Measurements from ENCODE around the gene CDC42.

DNA sequence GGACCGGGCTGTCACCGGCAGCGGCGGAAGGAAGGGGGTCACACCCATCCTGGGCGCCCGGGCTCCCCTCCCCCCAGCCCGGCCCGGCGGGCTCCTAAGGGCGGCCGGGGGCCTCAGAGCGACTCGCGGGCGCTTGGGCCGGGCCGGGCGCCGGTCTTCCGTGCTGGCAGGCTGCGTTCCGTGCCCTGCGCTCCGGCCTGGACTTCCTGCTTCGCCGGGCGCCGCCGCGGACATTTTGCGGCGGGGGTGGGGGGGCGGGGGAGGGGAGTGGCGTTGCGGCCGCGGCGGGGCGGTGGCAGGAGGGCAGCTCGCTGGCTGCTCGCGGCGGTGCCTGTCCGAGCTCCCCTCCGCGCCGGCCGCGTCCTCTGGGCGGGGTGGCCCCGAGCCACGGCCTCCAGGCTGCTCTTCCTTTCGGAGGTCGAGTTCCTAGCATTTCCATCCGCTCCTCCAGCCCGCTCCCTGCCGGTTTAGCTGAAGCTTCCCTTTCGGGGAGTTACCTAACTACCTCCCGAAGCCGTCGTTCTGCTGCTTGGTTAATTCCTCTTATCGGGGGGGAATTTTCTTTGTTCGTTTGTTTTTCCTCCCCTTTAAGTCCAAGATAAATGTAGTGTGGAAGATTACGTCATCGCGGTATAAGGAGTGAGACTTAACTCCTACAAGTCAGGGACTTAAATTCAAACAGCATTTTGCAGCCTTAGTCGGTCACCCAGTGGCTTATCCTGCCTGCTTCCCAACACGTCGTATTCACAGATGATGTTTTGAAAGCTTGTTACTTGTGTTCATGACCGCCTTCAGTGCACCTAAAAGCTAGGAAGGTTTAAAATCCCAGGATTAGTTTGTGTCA is 730 bp downstream of the CDC42 start:
- TF ChIP-seq, protein P1, sequence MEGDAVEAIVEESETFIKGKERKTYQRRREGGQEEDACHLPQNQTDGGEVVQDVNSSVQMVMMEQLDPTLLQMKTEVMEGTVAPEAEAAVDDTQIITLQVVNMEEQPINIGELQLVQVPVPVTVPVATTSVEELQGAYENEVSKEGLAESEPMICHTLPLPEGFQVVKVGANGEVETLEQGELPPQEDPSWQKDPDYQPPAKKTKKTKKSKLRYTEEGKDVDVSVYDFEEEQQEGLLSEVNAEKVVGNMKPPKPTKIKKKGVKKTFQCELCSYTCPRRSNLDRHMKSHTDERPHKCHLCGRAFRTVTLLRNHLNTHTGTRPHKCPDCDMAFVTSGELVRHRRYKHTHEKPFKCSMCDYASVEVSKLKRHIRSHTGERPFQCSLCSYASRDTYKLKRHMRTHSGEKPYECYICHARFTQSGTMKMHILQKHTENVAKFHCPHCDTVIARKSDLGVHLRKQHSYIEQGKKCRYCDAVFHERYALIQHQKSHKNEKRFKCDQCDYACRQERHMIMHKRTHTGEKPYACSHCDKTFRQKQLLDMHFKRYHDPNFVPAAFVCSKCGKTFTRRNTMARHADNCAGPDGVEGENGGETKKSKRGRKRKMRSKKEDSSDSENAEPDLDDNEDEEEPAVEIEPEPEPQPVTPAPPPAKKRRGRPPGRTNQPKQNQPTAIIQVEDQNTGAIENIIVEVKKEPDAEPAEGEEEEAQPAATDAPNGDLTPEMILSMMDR (conservative IDR thresholded peaks at IDR 0.05 in 1 of 2, IDR thresholded peaks at IDR 0.05 in 1 of 2; ENCODE audit: low read depth in 1 of 2, low read length in 2 of 2), result no peak
- TF ChIP-seq EZH2 (IDR thresholded peaks at IDR 0.05; ENCODE audit: low read length, missing control alignments), result no peak
